ENCODE results near the gene ZNF784. TPM values are rescaled to one million over a fixed set of nuclear protein-coding genes. Genes with fewer than 3 reads are reported as not detected.

The ZNF784 gene
- polyA plus RNA-seq, 2 of the 4 experiments (the other 2 are of a cell fraction), result 3.5 to 6.6 TPM

- CTCF ChIA-PET, result interaction anchor here (0.8 to 24.9 kb wide), 6 partner anchors 9 to 150 kb away, joined by 3 to 363 read pairs (median 52); partner anchors contain the start of genes ZNF628 and ZNF865
Measured at GRCh38 chr19:55618426-55618825, 5.9 kb downstream of the ZNF784 start.

GRCh38 chr19:55617426-55617825 lies 6.9 kb downstream of the ZNF784 start:
- H3K27ac ChIP-seq, result no peak overlapping the region
- H3K4me2 ChIP-seq, result no peak overlapping the region
- TF ChIP-seq CBX8 (IDR thresholded peaks at IDR 0.05), result no peak
- TF ChIP-seq FOXS1 (CRISPR knock-in tag; IDR thresholded peaks at IDR 0.05), result no peak
- no peak for TF ChIP-seq EHMT2 (IDR thresholded peaks at IDR 0.05; ENCODE audit: low read depth)
- no peak for TF ChIP-seq RAD21 (conservative IDR thresholded peaks at IDR 0.05 in 1 of 2, IDR thresholded peaks at IDR 0.05 in 1 of 2)
- TF ChIP-seq TFCP2L1 (CRISPR knock-in tag; IDR thresholded peaks at IDR 0.05), result no peak
- TF ChIP-seq PHF8 (IDR thresholded peaks at IDR 0.05; ENCODE audit: borderline replicate concordance, low read depth), result no peak
- TF ChIP-seq ZNF302 (CRISPR knock-in tag; IDR thresholded peaks at IDR 0.05), result no peak
- no peak for TF ChIP-seq BHLHE40 (IDR thresholded peaks at IDR 0.05; ENCODE audit: low read depth, low read length)
- TF ChIP-seq SREBF2 (IDR thresholded peaks at IDR 0.05), result no peak
- TF ChIP-seq JUN (IDR thresholded peaks at IDR 0.05), result no peak
- no peak for TF ChIP-seq HOXA7 (CRISPR knock-in tag; IDR thresholded peaks at IDR 0.05)
- no peak for TF ChIP-seq POLR2AphosphoS2 (conservative IDR thresholded peaks at IDR 0.05; ENCODE audit: low read length)
- H3K4me3 ChIP-seq, result no peak overlapping the region
- no peaks in the 10 kb centered on the region for H3K4me1 ChIP-seq
- no peak for ATAC-seq
- WGBS (ENCODE audit: missing lambda C conversion rate), result 95% methylated on average over 8 of the region's 8 CpGs
- no peaks in the 10 kb centered on the region for H3K9me3 ChIP-seq
- FAIRE-seq, result no peak
- ChIA-PET CTCF (interaction anchor here (1.1 to 24.9 kb wide), 6 partner anchors 8 to 200 kb away, joined by 3 to 363 read pairs (median 51); partner anchors contain the start of genes ZNF628 and ZNF865), POLR2A (interaction anchor here (1.1 kb wide), 1 partner anchor 11 kb away, joined by 3 read pairs; no protein-coding TSS in a partner anchor)
- DNase-seq (ENCODE audit: low read depth in 1 of 2, low spot score in 1 of 2), result no peak

More at GRCh38 chr19:55618426-55618825, 5.9 kb downstream of the ZNF784 start:
- Histone ChIP-seq H3K4me2 (no peak overlapping the region), H3K4me3 (no peak overlapping the region), H3K4me1 (no peaks in the 10 kb centered on the region), H3K9me3 (no peaks in the 10 kb centered on the region), H3K27ac (no peak overlapping the region)
- 86% methylated on average over 7 of the region's 7 CpGs for WGBS (ENCODE audit: missing lambda C conversion rate)
- no peak for TF ChIP-seq POLR2A (IDR thresholded peaks at IDR 0.05; ENCODE audit: low read length)
- TF ChIP-seq JUN (IDR thresholded peaks at IDR 0.05), result no peak
- TF ChIP-seq HES2 (IDR thresholded peaks at IDR 0.05), result no peak
- TF ChIP-seq BCL3 (IDR thresholded peaks at IDR 0.05), result no peak
- no peak for TF ChIP-seq CEBPB (IDR thresholded peaks at IDR 0.05)
- TF ChIP-seq EP300 (IDR thresholded peaks at IDR 0.05), result no peak
- no peak for TF ChIP-seq KDM5A (IDR thresholded peaks at IDR 0.05)
- TF ChIP-seq CHD2 (IDR thresholded peaks at IDR 0.05; ENCODE audit: low read length, partially characterized antibody), result no peak
- TF ChIP-seq RARB (CRISPR knock-in tag; IDR thresholded peaks at IDR 0.05), result no peak
- TF ChIP-seq RAD21 (conservative IDR thresholded peaks at IDR 0.05 in 1 of 2, IDR thresholded peaks at IDR 0.05 in 1 of 2), result no peak
- TF ChIP-seq TP53 (CRISPR knock-in tag; IDR thresholded peaks at IDR 0.05), result no peak
- TF ChIP-seq GATA3 (IDR thresholded peaks at IDR 0.05; ENCODE audit: borderline replicate concordance), result no peak
- no peak for TF ChIP-seq HDAC2 (IDR thresholded peaks at IDR 0.05)
- no peak for TF ChIP-seq HEYL (CRISPR knock-in tag; IDR thresholded peaks at IDR 0.05)
- TF ChIP-seq SMC3 (IDR thresholded peaks at IDR 0.05), result no peak
- TF ChIP-seq CBX8 (IDR thresholded peaks at IDR 0.05), result no peak
- DNase-seq (ENCODE audit: low read depth in 1 of 2, low spot score in 1 of 2) (no peak), FAIRE-seq (no peak), ATAC-seq (no peak)
- POLR2A ChIA-PET, result interaction anchor here (0.6 kb wide), 1 partner anchor 452 kb away, joined by 3 read pairs; the partner anchor contains the start of gene DNAAF3

- no peaks in the 10 kb centered on the region for H3K9me3 ChIP-seq
- no peak for TF ChIP-seq ZFP36 (IDR thresholded peaks at IDR 0.05; ENCODE audit: borderline replicate concordance, partially characterized antibody)
- no peak for TF ChIP-seq MAFK (IDR thresholded peaks at IDR 0.05; ENCODE audit: partially characterized antibody)
- no peak for TF ChIP-seq TFCP2L1 (CRISPR knock-in tag; IDR thresholded peaks at IDR 0.05)
- no peak for TF ChIP-seq CEBPB (IDR thresholded peaks at IDR 0.05)
- TF ChIP-seq TP53 (CRISPR knock-in tag; IDR thresholded peaks at IDR 0.05), result no peak
- TF ChIP-seq HOXB5 (CRISPR knock-in tag; IDR thresholded peaks at IDR 0.05), result no peak
- TF ChIP-seq EHMT2 (IDR thresholded peaks at IDR 0.05; ENCODE audit: low read depth), result no peak
- CTCF ChIA-PET, result interaction anchor here (1.4 to 24.9 kb wide), 3 partner anchors 10 to 106 kb away, joined by 6 to 363 read pairs (median 13); no protein-coding TSS in a partner anchor
- DNase-seq (ENCODE audit: low read depth in 1 of 2, low spot score in 1 of 2) (no peak), FAIRE-seq (no peak), ATAC-seq (no peak)
- H3K27ac ChIP-seq, result no peak overlapping the region
- H3K4me2 ChIP-seq, result no peak overlapping the region
- H3K4me1 ChIP-seq, result no peaks in the 10 kb centered on the region
- WGBS (ENCODE audit: missing lambda C conversion rate), result 98% methylated on average over 38 of the region's 38 CpGs
- POLR2A ChIA-PET, result interaction anchor here (1.1 kb wide), 1 partner anchor 10 kb away, joined by 3 read pairs; no protein-coding TSS in a partner anchor
- no peak overlapping the region for H3K4me3 ChIP-seq
Measured at GRCh38 chr19:55616395-55616875, 7.9 kb downstream of the ZNF784 start.

Data from A549 (cell line).